ENCODE data around the gene AIP.

Gene AIP

GRCh38 chr11:67494371-67495233 is 11.8 kb downstream of the AIP start:
- DNase-seq: no peak

GRCh38 chr11:67495234-67496005 is 12.6 kb downstream of the AIP start:
- no peak for DNase-seq

- DNase-seq: no peak
Measured at GRCh38 chr11:67496113-67496512, 13.3 kb downstream of the AIP start.

GRCh38 chr11:67497656-67498291 is 14.9 kb downstream of the AIP start:
- DNase-seq: no peak

- no peak for DNase-seq
Measured at GRCh38 chr11:67498544-67498972, 15.7 kb downstream of the AIP start.

GRCh38 chr11:67499808-67500483 is 17.1 kb downstream of the AIP start:
- no peak for DNase-seq

- no peak for DNase-seq
Measured at GRCh38 chr11:67500484-67500821, 17.6 kb downstream of the AIP start.

GRCh38 chr11:67500831-67501715 is 18.2 kb downstream of the AIP start:
- DNase-seq: no peak

- DNase-seq: no peak
Measured at GRCh38 chr11:67501854-67502253, 19.0 kb downstream of the AIP start.

- no peak for DNase-seq
Measured at GRCh38 chr11:67502328-67502979, 19.6 kb downstream of the AIP start.

- no peak for DNase-seq
Measured at GRCh38 chr11:67503119-67504004, 20.5 kb downstream of the AIP start.

- no peak for DNase-seq
Measured at GRCh38 chr11:67504005-67504949, 21.5 kb downstream of the AIP start.

- no peak for DNase-seq
Measured at GRCh38 chr11:67504950-67505581, 22.2 kb downstream of the AIP start, which contains the start of gene PITPNM1. Gene PITPNM1 (minus strand): TSS chr11:67505363. CDS start chr11:67504180, 1,183 bp downstream.

- peak; percentile 45 for DNase-seq
Measured at GRCh38 chr11:67505605-67506396, 23.0 kb downstream of the AIP start.

- no peak for DNase-seq
Measured at GRCh38 chr11:67506426-67507051, 23.7 kb downstream of the AIP start.

GRCh38 chr11:67507242-67507863 is 24.5 kb downstream of the AIP start:
- DNase-seq: no peak

Data from NCI-H2107 (cell line).